Loucy (cell line): Measurements from ENCODE around the gene HOXC4.
"Not testable (repeated sequence)": the region's sequence is repeated elsewhere in the genome, so short reads cannot be mapped to it uniquely, and the experiment has no call there.

ENCODE experiments used
- EZH2phosphoT487 ChIP-seq: fragments of 200-600 bp; IDR thresholded peaks from 2 replicates; pipeline ENCODE4 v1.6.1; 2018; ENCODE audit warnings: antibody characterized with exemption, mild to moderate bottlenecking, moderate library complexity, borderline replicate concordance
- TF ChIP-seq, protein P1 (sequence below): fragments of 200-600 bp; sonication (generic); conservative IDR thresholded peaks from 2 replicates; pipeline ENCODE4 v1.5.1; 2014; ENCODE audit warnings: mild to moderate bottlenecking, antibody characterized with exemption, low read length

DNA sequence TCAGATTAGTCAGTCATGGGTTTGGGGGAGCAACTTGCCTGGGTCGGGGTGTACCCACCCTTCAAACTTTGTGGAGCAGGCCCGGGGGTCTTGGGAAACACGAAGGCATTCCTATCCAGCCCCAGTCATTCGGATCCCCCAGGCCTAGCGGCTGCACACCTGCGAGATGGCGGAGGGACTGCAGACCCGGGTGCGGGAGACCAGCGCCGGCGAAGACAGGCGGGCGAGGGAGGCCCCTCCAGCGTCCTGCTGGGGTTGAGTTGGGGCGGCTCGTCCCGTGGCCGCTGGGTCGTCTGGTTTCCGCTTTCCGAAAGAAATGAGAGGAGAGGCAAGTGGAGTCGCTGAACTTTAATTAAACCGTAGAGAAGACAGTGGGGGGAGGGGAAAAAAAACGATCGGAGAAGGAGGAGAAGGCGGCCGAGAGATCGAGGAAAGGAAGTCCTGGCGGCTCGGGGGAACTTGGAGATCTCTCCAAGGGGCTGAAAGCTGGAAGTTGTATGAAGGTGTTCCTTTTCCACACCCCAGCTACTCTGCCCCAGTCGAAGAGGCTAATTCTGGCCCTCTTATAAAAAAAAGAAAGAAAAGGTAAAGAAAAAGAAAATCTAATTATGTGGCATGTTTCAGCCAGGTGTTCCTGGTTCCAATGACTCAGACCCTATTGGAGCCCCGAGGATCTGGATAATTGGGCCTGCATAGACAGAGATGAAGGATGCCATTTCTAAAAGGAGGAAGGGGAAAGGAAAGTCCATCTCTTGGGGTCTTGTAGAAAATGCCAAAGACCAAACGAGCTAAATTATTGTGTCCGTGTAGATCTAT is 28.2 kb downstream of the HOXC4 start:
- TF ChIP-seq, protein P1, sequence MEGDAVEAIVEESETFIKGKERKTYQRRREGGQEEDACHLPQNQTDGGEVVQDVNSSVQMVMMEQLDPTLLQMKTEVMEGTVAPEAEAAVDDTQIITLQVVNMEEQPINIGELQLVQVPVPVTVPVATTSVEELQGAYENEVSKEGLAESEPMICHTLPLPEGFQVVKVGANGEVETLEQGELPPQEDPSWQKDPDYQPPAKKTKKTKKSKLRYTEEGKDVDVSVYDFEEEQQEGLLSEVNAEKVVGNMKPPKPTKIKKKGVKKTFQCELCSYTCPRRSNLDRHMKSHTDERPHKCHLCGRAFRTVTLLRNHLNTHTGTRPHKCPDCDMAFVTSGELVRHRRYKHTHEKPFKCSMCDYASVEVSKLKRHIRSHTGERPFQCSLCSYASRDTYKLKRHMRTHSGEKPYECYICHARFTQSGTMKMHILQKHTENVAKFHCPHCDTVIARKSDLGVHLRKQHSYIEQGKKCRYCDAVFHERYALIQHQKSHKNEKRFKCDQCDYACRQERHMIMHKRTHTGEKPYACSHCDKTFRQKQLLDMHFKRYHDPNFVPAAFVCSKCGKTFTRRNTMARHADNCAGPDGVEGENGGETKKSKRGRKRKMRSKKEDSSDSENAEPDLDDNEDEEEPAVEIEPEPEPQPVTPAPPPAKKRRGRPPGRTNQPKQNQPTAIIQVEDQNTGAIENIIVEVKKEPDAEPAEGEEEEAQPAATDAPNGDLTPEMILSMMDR, result not testable (repeated sequence)
- not testable (repeated sequence) for TF ChIP-seq EZH2phosphoT487
